Stimulated activated naive CD8-positive, alpha-beta T cell treated with anti-CD3 and anti-CD28 coated beads, Interleukin-15, Interleukin-2, amounts not matched to agents 100 ng/mL and 50 ng/mL, for 24 hours (primary cell): ENCODE data around the gene PDLIM5.
A peak's percentile ranks its signal among the peaks of the same experiment; 100 is the strongest.

Experiments
- H3K27ac Mint-ChIP-seq: one replicate; pipeline ENCODE4 v1.8.0; 2021; ENCODE audit warnings: mild to moderate bottlenecking, mixed read lengths
- H3K27me3 Mint-ChIP-seq: one replicate; pipeline ENCODE4 v1.8.0; 2021; ENCODE audit warnings: mixed read lengths
- H3K36me3 Mint-ChIP-seq: one replicate; pipeline ENCODE4 v1.8.0; 2021; ENCODE audit warnings: low read depth, mixed read lengths
- H3K4me1 Mint-ChIP-seq: one replicate; pipeline ENCODE4 v1.8.0; 2021; ENCODE audit warnings: low read depth, mixed read lengths
- H3K4me3 Mint-ChIP-seq: one replicate; pipeline ENCODE4 v1.8.0; 2021; ENCODE audit warnings: mild to moderate bottlenecking, mixed read lengths
- H3K9me3 Mint-ChIP-seq: one replicate; pipeline ENCODE4 v1.8.0; 2021; ENCODE audit warnings: mixed read lengths

Gene PDLIM5

DNA sequence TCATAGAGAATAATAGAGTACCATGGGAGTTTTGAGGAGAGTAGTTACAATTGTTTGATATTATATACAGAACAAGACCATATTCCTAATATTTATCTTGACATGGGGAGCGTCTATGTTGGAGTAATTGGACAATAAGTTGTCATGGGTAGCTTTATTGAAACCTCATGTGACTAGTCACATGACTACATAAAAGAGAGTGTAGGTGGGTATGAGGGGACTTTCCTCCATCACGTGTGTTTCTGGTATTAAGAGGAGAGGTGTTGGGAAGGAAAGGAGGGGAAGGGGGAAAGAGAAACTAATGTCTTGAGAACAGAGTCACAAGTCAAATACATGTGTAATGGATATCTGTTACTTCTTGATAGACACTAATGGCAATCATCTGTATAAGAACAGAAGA lies 33.1 kb downstream of the PDLIM5 start:
- H3K9me3 Mint-ChIP-seq: no peaks in the 10 kb centered on the region
- no peak overlapping the region for H3K4me3 Mint-ChIP-seq
- H3K36me3 Mint-ChIP-seq: no peaks in the 10 kb centered on the region
- no peak overlapping the region for H3K27ac Mint-ChIP-seq
- H3K27me3 Mint-ChIP-seq: no peaks in the 10 kb centered on the region
- peaks cover 8% of the 10 kb centered on the region for H3K4me1 Mint-ChIP-seq

DNA sequence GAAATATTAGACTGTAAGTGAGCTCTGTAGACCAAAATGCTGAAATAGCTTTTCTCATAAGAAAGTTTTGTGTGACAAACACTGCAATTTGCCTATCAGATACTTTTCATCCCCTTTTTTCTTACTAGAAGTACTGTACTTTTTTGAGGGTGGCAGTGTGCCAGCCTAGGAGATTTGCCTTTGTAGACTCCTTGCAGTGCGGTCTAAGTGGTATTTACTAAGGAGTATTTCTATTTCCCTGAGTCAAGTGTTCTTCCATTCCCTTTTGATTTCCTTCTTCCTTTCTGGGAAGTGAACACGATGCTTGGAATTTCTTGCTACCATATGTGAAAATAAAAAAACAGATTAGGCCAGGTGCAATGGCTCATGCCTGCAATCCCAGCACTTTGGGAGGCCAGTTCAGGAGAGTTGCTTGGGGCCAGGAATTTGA lies 34.6 kb downstream of the PDLIM5 start:
- Mint-ChIP-seq H3K27me3 (no peaks in the 10 kb centered on the region), H3K4me1 (peaks cover 8% of the 10 kb centered on the region), H3K4me3 (no peak overlapping the region), H3K36me3 (no peaks in the 10 kb centered on the region), H3K27ac (no peak overlapping the region), H3K9me3 (no peaks in the 10 kb centered on the region)

GRCh38 chr4:94488670-94489069 lies 36.9 kb downstream of the PDLIM5 start:
- no peak overlapping the region for H3K27ac Mint-ChIP-seq
- no peaks in the 10 kb centered on the region for H3K9me3 Mint-ChIP-seq
- H3K27me3 Mint-ChIP-seq: no peaks in the 10 kb centered on the region
- H3K36me3 Mint-ChIP-seq: no peaks in the 10 kb centered on the region
- H3K4me1 Mint-ChIP-seq: peaks cover 8% of the 10 kb centered on the region
- no peak overlapping the region for H3K4me3 Mint-ChIP-seq

DNA sequence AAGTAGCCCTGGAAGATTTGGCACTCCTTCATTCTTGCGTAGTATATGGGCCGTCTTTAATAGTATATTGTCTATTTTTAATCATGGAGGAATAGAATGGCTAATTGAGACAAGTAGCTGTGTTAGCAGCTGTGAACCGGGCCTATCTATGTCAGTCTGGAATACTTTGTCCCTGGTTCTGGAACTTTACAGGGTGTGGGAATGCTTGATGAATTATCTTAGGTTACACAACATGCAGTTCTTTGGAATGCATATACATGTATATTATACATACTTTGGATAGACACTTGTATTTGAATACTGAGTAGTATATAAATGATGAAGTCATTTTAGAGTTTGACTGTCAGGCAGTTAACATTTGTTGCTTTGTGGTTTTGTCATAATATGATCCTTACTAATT lies 37.4 kb downstream of the PDLIM5 start:
- Mint-ChIP-seq H3K36me3 (peaks cover 3% of the 10 kb centered on the region), H3K4me3 (no peak overlapping the region), H3K9me3 (no peaks in the 10 kb centered on the region), H3K27ac (no peak overlapping the region), H3K4me1 (peaks cover 8% of the 10 kb centered on the region), H3K27me3 (no peaks in the 10 kb centered on the region)

- no peak overlapping the region for H3K27ac Mint-ChIP-seq
- H3K27me3 Mint-ChIP-seq: no peaks in the 10 kb centered on the region
- no peaks in the 10 kb centered on the region for H3K9me3 Mint-ChIP-seq
- H3K36me3 Mint-ChIP-seq: peaks cover 3% of the 10 kb centered on the region
- H3K4me1 Mint-ChIP-seq: no peaks in the 10 kb centered on the region
- no peak overlapping the region for H3K4me3 Mint-ChIP-seq
Observed at GRCh38 chr4:94490437-94490836, 38.7 kb downstream of the PDLIM5 start.

DNA sequence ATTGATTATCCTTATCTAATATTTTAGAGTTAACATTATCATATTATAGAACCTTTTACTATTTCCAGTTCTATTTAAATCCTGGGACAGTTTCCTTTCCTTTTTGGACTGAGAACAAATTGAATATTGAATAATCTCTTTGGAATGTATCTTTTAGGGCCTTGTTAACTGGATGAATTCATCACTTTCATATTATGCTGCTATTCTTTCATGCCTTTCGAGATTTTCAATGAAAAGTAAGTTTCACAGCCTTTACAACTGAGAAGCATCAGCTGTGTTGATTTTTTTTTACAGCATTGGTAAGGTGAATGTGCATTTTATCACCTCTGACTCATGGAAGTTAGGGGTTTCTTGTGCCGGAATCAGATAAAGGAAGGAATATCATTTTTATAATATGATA lies 39.6 kb downstream of the PDLIM5 start:
- Mint-ChIP-seq H3K9me3 (no peaks in the 10 kb centered on the region), H3K4me1 (no peaks in the 10 kb centered on the region), H3K27ac (no peak overlapping the region), H3K27me3 (no peaks in the 10 kb centered on the region), H3K4me3 (no peak overlapping the region), H3K36me3 (peaks cover 3% of the 10 kb centered on the region)

DNA sequence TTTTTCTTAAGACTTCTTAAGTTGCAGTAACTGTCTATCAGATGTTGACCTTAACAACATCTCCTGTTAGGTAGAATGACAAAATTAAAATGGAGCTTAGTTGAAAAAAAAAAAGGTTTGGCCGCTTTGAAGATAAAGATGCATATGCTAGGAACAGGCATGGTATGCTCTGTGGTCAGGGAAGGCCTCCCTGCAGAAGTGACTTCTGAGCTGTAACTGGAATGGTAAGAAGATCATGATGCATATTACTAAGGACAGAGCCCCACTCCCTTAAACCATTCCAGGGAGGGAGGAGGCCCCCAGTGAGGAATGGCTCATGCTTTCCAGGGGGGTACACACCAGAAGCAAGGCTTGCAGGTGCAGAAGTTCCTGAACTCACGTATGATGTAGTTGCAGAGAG lies 43.7 kb downstream of the PDLIM5 start:
- Mint-ChIP-seq H3K36me3 (peaks cover 3% of the 10 kb centered on the region), H3K27ac (no peak overlapping the region), H3K27me3 (no peaks in the 10 kb centered on the region), H3K4me3 (no peak overlapping the region), H3K4me1 (peaks cover 9% of the 10 kb centered on the region), H3K9me3 (no peaks in the 10 kb centered on the region)

DNA sequence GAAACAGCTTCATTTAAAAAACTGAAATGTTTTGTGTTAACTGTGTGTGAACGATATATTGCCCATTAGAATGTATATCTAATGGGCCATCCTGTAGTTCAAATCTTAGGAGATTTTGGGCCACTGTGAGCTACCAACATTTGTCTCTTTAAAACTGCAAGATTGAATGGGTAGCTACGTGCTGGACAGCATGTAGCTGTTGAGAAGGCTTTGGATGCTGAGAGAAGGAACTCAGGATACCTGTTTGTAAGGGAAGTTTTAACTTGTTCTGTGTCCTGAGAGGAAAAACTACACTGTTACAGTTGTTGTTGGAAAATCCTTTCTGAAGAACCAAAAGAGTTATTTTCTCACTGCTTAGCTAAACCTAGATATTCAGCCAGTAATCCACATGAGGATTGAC lies 45.9 kb downstream of the PDLIM5 start:
- H3K36me3 Mint-ChIP-seq: peaks cover 3% of the 10 kb centered on the region
- no peak overlapping the region for H3K4me3 Mint-ChIP-seq
- no peaks in the 10 kb centered on the region for H3K27me3 Mint-ChIP-seq
- no peak overlapping the region for H3K27ac Mint-ChIP-seq
- H3K9me3 Mint-ChIP-seq: no peaks in the 10 kb centered on the region
- peaks cover 9% of the 10 kb centered on the region for H3K4me1 Mint-ChIP-seq

DNA sequence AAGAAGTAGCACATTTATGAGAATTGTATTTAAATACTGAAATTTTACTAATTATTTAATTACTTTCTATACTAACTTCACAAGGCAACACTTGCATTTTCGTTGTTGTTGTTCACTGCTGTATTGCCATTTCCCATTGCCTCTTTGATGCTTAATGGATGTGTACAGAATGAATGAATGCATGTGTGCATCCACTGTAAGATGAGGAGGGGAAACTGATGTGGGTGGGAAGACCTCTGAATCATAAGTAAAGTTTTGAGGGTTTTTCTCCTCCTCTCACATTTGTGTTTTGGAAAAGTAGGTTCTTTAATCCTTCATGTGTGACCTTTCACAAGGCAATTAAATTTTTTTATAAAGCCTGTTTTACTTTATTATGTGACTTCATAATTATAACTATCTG lies 46.8 kb downstream of the PDLIM5 start:
- H3K4me1 Mint-ChIP-seq: peaks cover 9% of the 10 kb centered on the region
- H3K36me3 Mint-ChIP-seq: peaks cover 3% of the 10 kb centered on the region
- H3K27me3 Mint-ChIP-seq: no peaks in the 10 kb centered on the region
- H3K27ac Mint-ChIP-seq: no peak overlapping the region
- H3K9me3 Mint-ChIP-seq: no peaks in the 10 kb centered on the region
- H3K4me3 Mint-ChIP-seq: no peak overlapping the region

GRCh38 chr4:94500685-94501084 lies 48.9 kb downstream of the PDLIM5 start:
- Mint-ChIP-seq H3K27me3 (no peaks in the 10 kb centered on the region), H3K4me1 (peaks cover 9% of the 10 kb centered on the region), H3K4me3 (no peak overlapping the region)

GRCh38 chr4:94504545-94504944 lies 52.8 kb downstream of the PDLIM5 start:
- Mint-ChIP-seq H3K9me3 (no peaks in the 10 kb centered on the region), H3K36me3 (no peaks in the 10 kb centered on the region), H3K4me3 (no peak overlapping the region), H3K27me3 (no peaks in the 10 kb centered on the region), H3K27ac (no peak overlapping the region), H3K4me1 (peaks cover 12% of the 10 kb centered on the region)

More at GRCh38 chr4:94500685-94501084, 48.9 kb downstream of the PDLIM5 start:
- Mint-ChIP-seq H3K36me3 (no peaks in the 10 kb centered on the region), H3K9me3 (no peaks in the 10 kb centered on the region), H3K27ac (no peak overlapping the region)

- peaks cover 4% of the 10 kb centered on the region for H3K36me3 Mint-ChIP-seq
- no peak overlapping the region for H3K27ac Mint-ChIP-seq
Observed at GRCh38 chr4:94506822-94507221, 55.1 kb downstream of the PDLIM5 start.

GRCh38 chr4:94507281-94507680 lies 55.5 kb downstream of the PDLIM5 start:
- peaks cover 3% of the 10 kb centered on the region for H3K9me3 Mint-ChIP-seq
- peaks cover 4% of the 10 kb centered on the region for H3K36me3 Mint-ChIP-seq
- no peaks in the 10 kb centered on the region for H3K27me3 Mint-ChIP-seq
- H3K4me1 Mint-ChIP-seq: peaks cover 12% of the 10 kb centered on the region
- no peak overlapping the region for H3K4me3 Mint-ChIP-seq
- H3K27ac Mint-ChIP-seq: no peak overlapping the region

More at GRCh38 chr4:94506822-94507221, 55.1 kb downstream of the PDLIM5 start:
- Mint-ChIP-seq H3K4me3 (no peak overlapping the region), H3K4me1 (peaks cover 12% of the 10 kb centered on the region), H3K9me3 (peaks cover 3% of the 10 kb centered on the region), H3K27me3 (no peaks in the 10 kb centered on the region)

GRCh38 chr4:94507708-94508107 lies 56.0 kb downstream of the PDLIM5 start:
- H3K9me3 Mint-ChIP-seq: peaks cover 3% of the 10 kb centered on the region
- H3K4me3 Mint-ChIP-seq: no peak overlapping the region
- H3K27me3 Mint-ChIP-seq: no peaks in the 10 kb centered on the region
- H3K27ac Mint-ChIP-seq: peak overlapping the region; percentile 17
- peaks cover 7% of the 10 kb centered on the region for H3K36me3 Mint-ChIP-seq
- peaks cover 12% of the 10 kb centered on the region for H3K4me1 Mint-ChIP-seq

DNA sequence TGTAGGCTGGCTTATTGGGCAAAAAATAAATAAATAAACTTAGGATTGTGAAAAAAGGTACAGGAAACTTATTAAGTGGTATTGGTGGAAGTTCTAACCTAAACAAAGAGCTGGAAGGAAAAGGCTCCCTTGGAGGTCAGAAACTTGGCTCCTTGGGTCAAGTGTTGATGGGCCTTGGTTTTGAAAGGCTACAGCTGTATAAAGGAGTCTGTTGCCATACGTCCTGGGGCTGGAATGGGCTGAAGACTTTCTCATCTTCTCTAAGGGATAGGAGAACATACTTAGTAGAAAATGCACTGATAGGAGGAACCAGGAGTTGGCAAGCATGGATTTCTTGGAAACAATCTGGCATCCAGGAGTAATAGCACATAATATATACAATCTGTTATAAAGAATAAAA lies 56.6 kb downstream of the PDLIM5 start:
- H3K4me1 Mint-ChIP-seq: peaks cover 13% of the 10 kb centered on the region
- H3K27ac Mint-ChIP-seq: no peak overlapping the region
- H3K9me3 Mint-ChIP-seq: peaks cover 3% of the 10 kb centered on the region
- H3K4me3 Mint-ChIP-seq: no peak overlapping the region
- H3K27me3 Mint-ChIP-seq: no peaks in the 10 kb centered on the region
- H3K36me3 Mint-ChIP-seq: peaks cover 9% of the 10 kb centered on the region

GRCh38 chr4:94508806-94509205 lies 57.1 kb downstream of the PDLIM5 start:
- peaks cover 16% of the 10 kb centered on the region for H3K4me1 Mint-ChIP-seq
- no peak overlapping the region for H3K4me3 Mint-ChIP-seq
- no peaks in the 10 kb centered on the region for H3K27me3 Mint-ChIP-seq
- H3K9me3 Mint-ChIP-seq: peaks cover 3% of the 10 kb centered on the region
- H3K27ac Mint-ChIP-seq: no peak overlapping the region
- H3K36me3 Mint-ChIP-seq: peaks cover 14% of the 10 kb centered on the region
